Gastroesophageal sphincter (tissue), 3 donors: ENCODE results near the gene MIER2.

Experiments used
- CTCF ChIP-seq, 4 experiments: fragments of 200-600 bp in 2 of 4; fragments of 450-650 bp in 2 of 4; sonication (generic) in 1 of 4; IDR thresholded peaks; one replicate each; pipeline ENCODE4 v1.5.1; 2017 to 2019; ENCODE audit warnings: antibody characterized with exemption in 4 of 4, mild to moderate bottlenecking in 2 of 4, moderate library complexity in 2 of 4
- EP300 ChIP-seq: sonication (generic); formaldehyde crosslinking; IDR thresholded peaks from one replicate; pipeline ENCODE4 v1.6.1; 2017; ENCODE audit warnings: antibody characterized with exemption, mild to moderate bottlenecking
- POLR2A ChIP-seq, 2 donors: fragments of 450-650 bp; IDR thresholded peaks; one replicate each; pipeline ENCODE4 v1.6.1; 2017; ENCODE audit warnings: antibody characterized with exemption in 2 of 2, mild to moderate bottlenecking in 2 of 2, moderate library complexity in 1 of 2
- POLR2AphosphoS5 ChIP-seq: sonication (generic); formaldehyde crosslinking; IDR thresholded peaks from one replicate; pipeline ENCODE4 v1.6.1; 2017; ENCODE audit warnings: antibody characterized with exemption

GRCh38 chr19:291006-291521 is 53.5 kb downstream of the MIER2 start, which contains the start of gene PLPP2:
- TF ChIP-seq CTCF (IDR thresholded peaks at IDR 0.05) (no peak), POLR2A (IDR thresholded peaks at IDR 0.05) (no peak), POLR2AphosphoS5 (no peak), EP300 (no peak)
